ENCODE results near the gene UBD. TPM values are rescaled to one million over a fixed set of nuclear protein-coding genes. Genes with fewer than 3 reads are reported as not detected.

The UBD gene
- total RNA-seq, 1 donor from 2014 or later, result not detected

DNA sequence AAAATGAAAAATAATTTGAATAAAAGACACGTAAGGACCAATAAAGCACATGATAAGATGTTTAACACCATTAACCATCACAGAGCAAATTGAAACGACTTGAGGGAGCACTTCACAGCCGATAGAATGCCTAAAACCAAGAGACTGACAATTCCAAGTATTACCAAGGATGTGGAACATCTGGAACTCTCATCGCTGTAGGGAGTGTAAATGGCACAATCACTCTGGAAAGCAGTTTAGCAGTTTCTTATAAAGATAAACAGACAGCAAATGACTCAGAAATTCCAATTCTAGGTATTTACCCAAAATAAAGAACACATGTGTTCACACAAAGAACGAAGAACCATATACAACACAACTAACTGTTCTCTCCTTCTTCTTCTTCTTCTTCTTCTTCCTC, 8.5 kb upstream of the UBD start:
- H3K36me3 ChIP-seq, result no peaks in the 10 kb centered on the region
- H3K27ac Mint-ChIP-seq, result no peak overlapping the region
- no peak overlapping the region for H3K4me3 Mint-ChIP-seq
- peaks cover 3% of the 10 kb centered on the region for H3K27me3 Mint-ChIP-seq (ENCODE audit: insufficient read depth, low read depth)
- no peak overlapping the region for H3K4me2 ChIP-seq
- TF ChIP-seq, protein P1, sequence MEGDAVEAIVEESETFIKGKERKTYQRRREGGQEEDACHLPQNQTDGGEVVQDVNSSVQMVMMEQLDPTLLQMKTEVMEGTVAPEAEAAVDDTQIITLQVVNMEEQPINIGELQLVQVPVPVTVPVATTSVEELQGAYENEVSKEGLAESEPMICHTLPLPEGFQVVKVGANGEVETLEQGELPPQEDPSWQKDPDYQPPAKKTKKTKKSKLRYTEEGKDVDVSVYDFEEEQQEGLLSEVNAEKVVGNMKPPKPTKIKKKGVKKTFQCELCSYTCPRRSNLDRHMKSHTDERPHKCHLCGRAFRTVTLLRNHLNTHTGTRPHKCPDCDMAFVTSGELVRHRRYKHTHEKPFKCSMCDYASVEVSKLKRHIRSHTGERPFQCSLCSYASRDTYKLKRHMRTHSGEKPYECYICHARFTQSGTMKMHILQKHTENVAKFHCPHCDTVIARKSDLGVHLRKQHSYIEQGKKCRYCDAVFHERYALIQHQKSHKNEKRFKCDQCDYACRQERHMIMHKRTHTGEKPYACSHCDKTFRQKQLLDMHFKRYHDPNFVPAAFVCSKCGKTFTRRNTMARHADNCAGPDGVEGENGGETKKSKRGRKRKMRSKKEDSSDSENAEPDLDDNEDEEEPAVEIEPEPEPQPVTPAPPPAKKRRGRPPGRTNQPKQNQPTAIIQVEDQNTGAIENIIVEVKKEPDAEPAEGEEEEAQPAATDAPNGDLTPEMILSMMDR (IDR thresholded peaks at IDR 0.05), result no peak
- TF ChIP-seq EZH2 (IDR thresholded peaks at IDR 0.05), result no peak
- no peak for TF ChIP-seq EZH2phosphoT487 (IDR thresholded peaks at IDR 0.05)
- H2AFZ ChIP-seq (replicated peaks), result no peak overlapping the region
- no peaks in the 10 kb centered on the region for H3K9me3 Mint-ChIP-seq
- no peaks in the 10 kb centered on the region for H3F3A ChIP-seq (ENCODE audit: low read depth)
- no peaks in the 10 kb centered on the region for H4K20me1 ChIP-seq (ENCODE audit: low read depth)
- H3K27me3 ChIP-seq, result no peaks in the 10 kb centered on the region
- no peaks in the 10 kb centered on the region for H3K4me1 ChIP-seq
- no peak overlapping the region for H3K9ac ChIP-seq
- H3K4me3 ChIP-seq, result no peak overlapping the region
- no peaks in the 10 kb centered on the region for H3K79me2 ChIP-seq (ENCODE audit: low read depth)
- no peak overlapping the region for H3K27ac ChIP-seq
- no peak for DNase-seq (ENCODE audit: low spot score)
- H3K9me3 ChIP-seq (ENCODE audit: low read depth), result no peaks in the 10 kb centered on the region
- no peaks in the 10 kb centered on the region for H3K36me3 Mint-ChIP-seq
- H3K4me1 Mint-ChIP-seq, result no peaks in the 10 kb centered on the region

DNA sequence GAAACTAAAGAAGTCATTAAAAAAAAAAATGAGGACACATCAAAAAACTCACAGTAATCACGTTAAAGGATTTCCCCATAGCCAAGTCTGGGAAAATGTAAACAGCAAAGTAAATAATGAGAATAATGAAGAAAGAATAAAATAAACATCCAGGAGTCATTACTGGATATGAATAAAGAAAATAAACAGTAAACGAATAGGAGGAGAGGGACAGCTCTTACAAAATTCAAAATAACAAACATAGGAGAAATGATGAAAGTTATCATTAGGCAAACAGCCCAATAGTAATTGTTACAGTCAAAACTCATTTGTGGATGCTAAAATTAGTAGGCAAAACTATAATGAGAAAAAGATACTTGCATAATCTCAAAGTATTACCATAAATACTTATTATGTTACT, 8.0 kb upstream of the UBD start:
- H3K4me2 ChIP-seq, result no peak overlapping the region
- DNase-seq (ENCODE audit: low spot score), result no peak
- H3K9me3 ChIP-seq (ENCODE audit: low read depth), result no peaks in the 10 kb centered on the region
- Mint-ChIP-seq H3K4me1 (no peaks in the 10 kb centered on the region), H3K9me3 (no peaks in the 10 kb centered on the region), H3K36me3 (no peaks in the 10 kb centered on the region), H3K4me3 (no peak overlapping the region), H3K27ac (no peak overlapping the region), H3K27me3 (ENCODE audit: insufficient read depth, low read depth) (peaks cover 3% of the 10 kb centered on the region)
- H3K4me3 ChIP-seq, result no peak overlapping the region
- H3K27me3 ChIP-seq, result no peaks in the 10 kb centered on the region
- H3K9ac ChIP-seq, result no peak overlapping the region
- no peaks in the 10 kb centered on the region for H3F3A ChIP-seq (ENCODE audit: low read depth)
- no peak for TF ChIP-seq EZH2 (IDR thresholded peaks at IDR 0.05)
- TF ChIP-seq, protein P1 (IDR thresholded peaks at IDR 0.05), result no peak
- TF ChIP-seq EZH2phosphoT487 (IDR thresholded peaks at IDR 0.05), result no peak
- no peaks in the 10 kb centered on the region for H4K20me1 ChIP-seq (ENCODE audit: low read depth)
- no peaks in the 10 kb centered on the region for H3K79me2 ChIP-seq (ENCODE audit: low read depth)
- H3K27ac ChIP-seq, result no peak overlapping the region
- H3K4me1 ChIP-seq, result no peaks in the 10 kb centered on the region
- no peaks in the 10 kb centered on the region for H3K36me3 ChIP-seq
- H2AFZ ChIP-seq (replicated peaks), result no peak overlapping the region

DNA sequence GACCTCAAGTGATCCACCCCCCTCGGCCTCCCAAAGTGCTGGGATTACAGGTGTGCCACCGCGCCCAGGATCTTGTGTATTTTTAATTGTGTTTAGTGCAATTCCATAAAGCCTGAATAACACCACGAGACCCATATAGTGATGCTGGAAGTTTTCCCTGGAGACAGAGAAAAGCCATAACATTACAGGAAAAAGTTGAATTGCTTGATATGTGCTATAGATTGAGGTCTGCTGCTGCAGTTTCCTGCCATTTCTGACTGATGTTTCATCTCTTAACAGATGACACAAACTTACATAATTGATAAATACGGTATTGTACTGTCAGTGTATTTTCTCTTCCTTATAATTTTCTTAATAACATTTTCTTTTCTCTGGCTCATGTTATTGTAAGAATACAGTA, 7.3 kb upstream of the UBD start:
- H3K36me3 Mint-ChIP-seq, result no peaks in the 10 kb centered on the region
- Histone ChIP-seq H3K4me2 (no peak overlapping the region), H3K9ac (no peak overlapping the region), H3F3A (ENCODE audit: low read depth) (no peaks in the 10 kb centered on the region), H3K9me3 (ENCODE audit: low read depth) (no peaks in the 10 kb centered on the region), H3K36me3 (no peaks in the 10 kb centered on the region), H3K27me3 (no peaks in the 10 kb centered on the region), H4K20me1 (ENCODE audit: low read depth) (no peaks in the 10 kb centered on the region), H2AFZ (replicated peaks) (no peak overlapping the region), H3K4me1 (no peaks in the 10 kb centered on the region), H3K79me2 (ENCODE audit: low read depth) (no peaks in the 10 kb centered on the region), H3K27ac (no peak overlapping the region), H3K4me3 (no peak overlapping the region)
- no peaks in the 10 kb centered on the region for H3K4me1 Mint-ChIP-seq
- peaks cover 3% of the 10 kb centered on the region for H3K27me3 Mint-ChIP-seq (ENCODE audit: insufficient read depth, low read depth)
- no peak for DNase-seq (ENCODE audit: low spot score)
- no peak overlapping the region for H3K27ac Mint-ChIP-seq
- no peak overlapping the region for H3K4me3 Mint-ChIP-seq
- no peaks in the 10 kb centered on the region for H3K9me3 Mint-ChIP-seq
- TF ChIP-seq EZH2 (IDR thresholded peaks at IDR 0.05), result no peak
- TF ChIP-seq EZH2phosphoT487 (IDR thresholded peaks at IDR 0.05), result no peak

DNA sequence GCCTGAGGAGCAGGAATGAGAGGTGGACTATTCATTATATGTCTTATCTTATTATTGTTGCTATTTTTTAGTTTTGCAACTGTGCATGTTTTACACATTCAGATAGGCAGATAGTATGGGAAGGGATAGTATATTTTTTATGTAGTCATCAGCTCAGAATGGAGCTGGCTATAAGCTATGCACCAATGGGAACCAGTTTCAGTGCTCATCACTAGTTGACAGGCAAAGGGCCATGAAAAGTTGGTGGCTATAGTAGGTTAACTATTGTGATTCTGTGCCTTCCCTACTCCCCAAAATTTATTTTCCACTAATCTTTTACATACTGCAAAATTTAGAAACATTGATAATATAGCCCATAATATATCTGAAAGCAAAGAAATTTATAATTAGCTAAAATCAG, 5.3 kb upstream of the UBD start:
- Histone ChIP-seq H3K4me2 (no peak overlapping the region), H2AFZ (replicated peaks) (no peak overlapping the region), H3K9ac (no peak overlapping the region), H3K4me3 (no peak overlapping the region), H4K20me1 (ENCODE audit: low read depth) (no peaks in the 10 kb centered on the region), H3K36me3 (no peaks in the 10 kb centered on the region), H3K27ac (no peak overlapping the region), H3F3A (ENCODE audit: low read depth) (no peaks in the 10 kb centered on the region), H3K79me2 (ENCODE audit: low read depth) (no peaks in the 10 kb centered on the region), H3K27me3 (no peaks in the 10 kb centered on the region), H3K4me1 (peaks cover under 1% of the 10 kb centered on the region), H3K9me3 (ENCODE audit: low read depth) (no peaks in the 10 kb centered on the region)
- peaks cover 3% of the 10 kb centered on the region for H3K27me3 Mint-ChIP-seq (ENCODE audit: insufficient read depth, low read depth)
- no peaks in the 10 kb centered on the region for H3K36me3 Mint-ChIP-seq
- DNase-seq (ENCODE audit: low spot score), result no peak
- H3K4me3 Mint-ChIP-seq, result no peak overlapping the region
- no peaks in the 10 kb centered on the region for H3K4me1 Mint-ChIP-seq
- TF ChIP-seq EZH2phosphoT487 (IDR thresholded peaks at IDR 0.05) (no peak), EZH2 (IDR thresholded peaks at IDR 0.05) (no peak)
- TF ChIP-seq, protein P1 (IDR thresholded peaks at IDR 0.05), result no peak
- no peaks in the 10 kb centered on the region for H3K9me3 Mint-ChIP-seq
- no peak overlapping the region for H3K27ac Mint-ChIP-seq

Data from neural progenitor cell (in vitro differentiated cells).